A549 (cell line): ENCODE measurements around the gene ITCH. TPM values are rescaled to one million over a fixed set of nuclear protein-coding genes. Genes with fewer than 3 reads are reported as not detected.
A peak's percentile ranks its signal among the peaks of the same experiment; 100 is the strongest.
"Not testable (repeated sequence)": the region's sequence is repeated elsewhere in the genome, so short reads cannot be mapped to it uniquely, and the experiment has no call there.

Source experiments
- ATAC-seq, 2 experiments: fragments of 200-7000 bp in 1 of 2; fragments of >200 bp in 1 of 2; cut with Nextera tagmentation in 1 of 2; cut with Tn5 transposase in 1 of 2; 3 replicates each; pipeline versions ENCODE4 v1.8.0 to v1.9.1; 2018 to 2020; ENCODE audit warnings: mild to moderate bottlenecking in 1 of 2, moderate library complexity in 1 of 2
- CTCF ChIA-PET: fragments of 300-600 bp; sonication (Branson Sonifier 250); formaldehyde crosslinking; extraction: SDS; loops from one replicate; lab custom pipeline; 2021; ENCODE audit warnings: antibody characterized with exemption, inconsistent platforms; lab: Yijun Ruan, JAX
- POLR2A ChIA-PET: fragments of 350-600 bp; formaldehyde crosslinking; extraction: SDS; loops from one replicate; lab custom pipeline; 2021; ENCODE audit warnings: antibody characterized with exemption, inconsistent platforms; lab: Yijun Ruan, JAX
- DNase-seq, 2 experiments: peaks; one replicate each; pipeline versions ENCODE4 v3.0.0 to v3.0.0-alpha.2; 2011 to 2016; ENCODE audit warnings: low read depth in 1 of 2, low spot score in 1 of 2
- FAIRE-seq: peaks from 2 replicates; lab custom pipeline; 2011; peaks lifted over from hg19 to GRCh38; lab: Jason Lieb, UNC
- H3K27ac ChIP-seq, 2 experiments: fragments of >200 bp; sonication (Bioruptor Twin); formaldehyde crosslinking; 3 replicates each; pipeline ENCODE4 v1.5.1; 2016 to 2017
- H3K4me1 ChIP-seq: fragments of >200 bp; sonication (Bioruptor Twin); formaldehyde crosslinking; 3 replicates; pipeline ENCODE4 v1.6.1; 2016
- H3K4me2 ChIP-seq: fragments of >200 bp; sonication (Bioruptor Twin); formaldehyde crosslinking; 3 replicates; pipeline ENCODE4 v1.6.1; 2016
- H3K4me3 ChIP-seq: fragments of >200 bp; sonication (Bioruptor Twin); formaldehyde crosslinking; 3 replicates; pipeline ENCODE4 v1.5.1; 2016
- H3K9me3 ChIP-seq: fragments of >200 bp; sonication (Bioruptor Twin); formaldehyde crosslinking; 3 replicates; pipeline ENCODE4 v1.6.1; 2016
- BCL3 ChIP-seq: fragments of >200 bp; sonication (Bioruptor Twin); formaldehyde crosslinking; IDR thresholded peaks from 3 replicates; pipeline ENCODE4 v1.6.1; 2016
- BHLHE40 ChIP-seq: IDR thresholded peaks from 2 replicates; pipeline ENCODE4 v1.6.1; 2012; ENCODE audit warnings: low read depth, low read length, inconsistent platforms
- CBX2 ChIP-seq: fragments of 200-600 bp; sonication (generic); IDR thresholded peaks from 2 replicates; pipeline ENCODE4 v1.6.1; 2016; ENCODE audit warnings: low read depth, mild to moderate bottlenecking, borderline replicate concordance
- CEBPB ChIP-seq, 2 experiments: fragments of >200 bp in 1 of 2; sonication (Bioruptor Twin) in 1 of 2; formaldehyde crosslinking in 1 of 2; IDR thresholded peaks; 2 replicates each; pipeline ENCODE4 v1.6.1; 2012 to 2016
- CHD2 ChIP-seq: fragments of 150-350 bp; IDR thresholded peaks from 2 replicates; pipeline ENCODE4 v1.6.1; 2014; ENCODE audit warnings: low read length; ENCODE audit not compliant: partially characterized antibody
- CTCF ChIP-seq: fragments of >200 bp; sonication (Bioruptor Twin); formaldehyde crosslinking; IDR thresholded peaks from 3 replicates; pipeline ENCODE4 v1.5.1; 2016
- EHF ChIP-seq: fragments of 250-450 bp; sonication (Bioruptor Pico); IDR thresholded peaks from 2 replicates; pipeline ENCODE4 v1.5.0; 2020; ENCODE audit warnings: mild to moderate bottlenecking
- EP300 ChIP-seq, 2 experiments: fragments of >200 bp; sonication (Bioruptor Twin); formaldehyde crosslinking; IDR thresholded peaks; 2 replicates in 1 of 2; 3 replicates in 1 of 2; pipeline ENCODE4 v1.6.1; 2016 to 2017
- ESRRA ChIP-seq: fragments of 150-350 bp; IDR thresholded peaks from 2 replicates; pipeline ENCODE4 v1.6.1; 2014; ENCODE audit warnings: mild to moderate bottlenecking, low read length, borderline replicate concordance
- FOSB ChIP-seq: fragments of 250-450 bp; sonication (Bioruptor Pico); IDR thresholded peaks from 2 replicates; pipeline ENCODE4 v1.5.0; 2020; ENCODE audit warnings: mild to moderate bottlenecking, moderate library complexity
- FOXS1 ChIP-seq: fragments of 250-450 bp; sonication (Bioruptor Pico); IDR thresholded peaks from 2 replicates; pipeline ENCODE4 v1.5.0; 2020; ENCODE audit warnings: mild to moderate bottlenecking, moderate library complexity
- HDAC2 ChIP-seq: fragments of 200-600 bp; sonication (generic); IDR thresholded peaks from 2 replicates; pipeline ENCODE4 v1.6.1; 2016
- HEYL ChIP-seq: fragments of 250-450 bp; sonication (Bioruptor Pico); IDR thresholded peaks from 2 replicates; pipeline ENCODE4 v1.8.0; 2021; ENCODE audit warnings: mild to moderate bottlenecking, moderate library complexity
- HOXA7 ChIP-seq: fragments of 250-450 bp; sonication (Bioruptor Pico); IDR thresholded peaks from 2 replicates; pipeline ENCODE4 v1.5.0; 2020; ENCODE audit warnings: mild to moderate bottlenecking, moderate library complexity
- JUNB ChIP-seq: fragments of >200 bp; sonication (Bioruptor Twin); formaldehyde crosslinking; IDR thresholded peaks from 2 replicates; pipeline ENCODE4 v1.6.1; 2016
- MYC ChIP-seq: IDR thresholded peaks from 2 replicates; pipeline ENCODE4 v1.6.1; 2012; ENCODE audit warnings: mild to moderate bottlenecking, inconsistent platforms, low read length, improper control_type of control experiment, borderline replicate concordance
- NPAS2 ChIP-seq: fragments of 250-450 bp; sonication (Bioruptor Pico); IDR thresholded peaks from 2 replicates; pipeline ENCODE4 v1.8.0; 2022; ENCODE audit warnings: mild to moderate bottlenecking, moderate library complexity, borderline replicate concordance
- PHF8 ChIP-seq: fragments of 200-600 bp; sonication (generic); IDR thresholded peaks from 2 replicates; pipeline ENCODE4 v1.6.1; 2016; ENCODE audit warnings: low read depth, mild to moderate bottlenecking, antibody characterized with exemption, moderate library complexity, borderline replicate concordance
- POLR2A ChIP-seq: IDR thresholded peaks from 2 replicates; pipeline ENCODE4 v1.6.1; 2012; ENCODE audit warnings: mild to moderate bottlenecking, low read length
- POLR2AphosphoS2 ChIP-seq: conservative IDR thresholded peaks from 2 replicates; pipeline ENCODE4 v1.6.1; 2012; ENCODE audit warnings: low read length, improper control_type of control experiment, inconsistent platforms
- RAD21 ChIP-seq, 2 experiments: fragments of >200 bp in 1 of 2; sonication (Bioruptor Twin) in 1 of 2; formaldehyde crosslinking in 1 of 2; IDR thresholded peaks in 1 of 2; conservative IDR thresholded peaks in 1 of 2; 2 replicates in 1 of 2; 3 replicates in 1 of 2; pipeline ENCODE4 v1.6.1; 2012 to 2018; ENCODE audit warnings: inconsistent platforms in 1 of 2
- RCOR1 ChIP-seq: fragments of 150-350 bp; IDR thresholded peaks from 2 replicates; pipeline ENCODE4 v1.6.1; 2014; ENCODE audit warnings: antibody characterized with exemption, low read length, low read depth
- RNF2 ChIP-seq: fragments of 200-600 bp; sonication (generic); IDR thresholded peaks from 2 replicates; pipeline ENCODE4 v1.6.1; 2016; ENCODE audit warnings: low read depth, mild to moderate bottlenecking, antibody characterized with exemption, moderate library complexity, borderline replicate concordance
- TP53 ChIP-seq: fragments of 250-450 bp; sonication (Bioruptor Pico); IDR thresholded peaks from 2 replicates; pipeline ENCODE4 v1.5.0; 2021; ENCODE audit warnings: mild to moderate bottlenecking, moderate library complexity
- ZNF302 ChIP-seq: fragments of 250-450 bp; sonication (Bioruptor Pico); IDR thresholded peaks from 2 replicates; pipeline ENCODE4 v1.9.0; 2021; ENCODE audit warnings: inconsistent platforms, mild to moderate bottlenecking, moderate library complexity
- WGBS: methylation state at CpG from one replicate; pipeline ENCODE4 v1.1.6; 2017; ENCODE audit errors: missing lambda C conversion rate; 5-methylcytosine and 5-hydroxymethylcytosine counted together
- polyA plus RNA-seq, 4 experiments: library from polyadenylated mRNA; depleted of rRNA in 3 of 4; stranded (reverse); fragments of >200 nt; fragmentation: RNase III in 1 of 4; extraction: RNeasy Plus Mini Kit Qiagen cat#74134 plus additional on column Dnase treatment in 1 of 4; gene quantifications; 2 replicates in 3 of 4; 3 replicates in 1 of 4; pipeline ENCODE4 v1.2.3, GENCODE V29; 2011 to 2017
- TF ChIP-seq, protein P1 (sequence below): IDR thresholded peaks from 2 replicates; pipeline ENCODE4 v1.6.1; 2012

Gene ITCH
- polyA plus RNA-seq, 2 of the 4 experiments (the other 2 are of a cell fraction), result 23.9 to 24.4 TPM

DNA sequence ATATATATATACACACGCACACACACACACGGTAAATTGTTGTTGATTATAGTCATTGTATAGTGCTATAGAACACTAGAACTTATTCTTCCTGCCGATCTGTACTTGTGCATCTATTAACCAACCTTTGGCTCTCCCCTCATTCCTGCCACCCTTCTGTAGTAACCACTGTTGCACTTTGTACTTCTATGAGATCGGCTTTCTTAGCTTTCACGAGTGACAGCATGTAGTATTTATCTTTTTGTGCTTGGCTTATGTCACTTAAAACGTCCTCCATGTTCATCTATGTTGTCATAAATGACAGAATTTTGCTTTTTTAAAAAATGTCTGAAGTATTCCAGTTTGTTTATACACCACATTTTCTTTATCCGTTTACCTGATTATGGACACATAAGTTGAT lies 132.2 kb downstream of the ITCH start:
- no peak overlapping the region for H3K4me2 ChIP-seq
- no peak overlapping the region for H3K4me3 ChIP-seq
- H3K27ac ChIP-seq, result no peak overlapping the region
- ATAC-seq, result no peak
- H3K9me3 ChIP-seq, result peaks cover 2% of the 10 kb centered on the region; the same call in 1 of the 3 replicates
- TF ChIP-seq HOXA7, result no peak
- no peak for TF ChIP-seq BHLHE40
- TF ChIP-seq CEBPB (IDR thresholded peaks at IDR 0.05), result no peak
- no peak for TF ChIP-seq EP300 (IDR thresholded peaks at IDR 0.05)
- TF ChIP-seq, protein P1, sequence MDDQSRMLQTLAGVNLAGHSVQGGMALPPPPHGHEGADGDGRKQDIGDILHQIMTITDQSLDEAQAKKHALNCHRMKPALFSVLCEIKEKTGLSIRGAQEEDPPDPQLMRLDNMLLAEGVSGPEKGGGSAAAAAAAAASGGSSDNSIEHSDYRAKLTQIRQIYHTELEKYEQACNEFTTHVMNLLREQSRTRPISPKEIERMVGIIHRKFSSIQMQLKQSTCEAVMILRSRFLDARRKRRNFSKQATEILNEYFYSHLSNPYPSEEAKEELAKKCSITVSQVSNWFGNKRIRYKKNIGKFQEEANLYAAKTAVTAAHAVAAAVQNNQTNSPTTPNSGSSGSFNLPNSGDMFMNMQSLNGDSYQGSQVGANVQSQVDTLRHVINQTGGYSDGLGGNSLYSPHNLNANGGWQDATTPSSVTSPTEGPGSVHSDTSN, result no peak
- no peak for TF ChIP-seq EHF
- TF ChIP-seq, all 56 proteins: peak for 0
- CTCF ChIA-PET, result interaction anchor here (1.5 kb wide), 1 partner anchor 183 kb away, joined by 6 read pairs; no protein-coding TSS in a partner anchor
- 88% methylated on average over 7 of the region's 7 CpGs for WGBS
- DNase-seq (no peak), FAIRE-seq (peak; percentile 13)
- POLR2A ChIA-PET, result no interaction called here
- no peaks in the 10 kb centered on the region for H3K4me1 ChIP-seq

GRCh38 chr20:34495916-34496315 lies 132.8 kb downstream of the ITCH start:
- no peak overlapping the region for H3K4me3 ChIP-seq
- CTCF ChIA-PET, result interaction anchor here (0.6 to 1.5 kb wide), 4 partner anchors 10 to 854 kb away, joined by 3 to 6 read pairs (median 3); no protein-coding TSS in a partner anchor
- no peak overlapping the region for H3K4me2 ChIP-seq
- FAIRE-seq, result no peak
- ATAC-seq, result no peak
- no peak for DNase-seq
- H3K4me1 ChIP-seq, result no peaks in the 10 kb centered on the region
- no peak for TF ChIP-seq HEYL (CRISPR knock-in tag)
- no peak for TF ChIP-seq JUNB
- no peak for TF ChIP-seq CHD2
- TF ChIP-seq, all 56 proteins: peak for 0
- 91% methylated on average over 1 of the region's 1 CpG for WGBS
- peaks cover 2% of the 10 kb centered on the region; the same call in 1 of the 3 replicates for H3K9me3 ChIP-seq
- POLR2A ChIA-PET, result interaction anchor here (0.6 kb wide), 1 partner anchor 45 kb away, joined by 3 read pairs; no protein-coding TSS in a partner anchor
- no peak overlapping the region for H3K27ac ChIP-seq

GRCh38 chr20:34497596-34497995 lies 134.5 kb downstream of the ITCH start:
- H3K4me3 ChIP-seq, FAIRE-seq, ATAC-seq, H3K4me2 ChIP-seq, DNase-seq, H3K27ac ChIP-seq, POLR2A ChIA-PET, H3K4me1 ChIP-seq, H3K9me3 ChIP-seq: not testable (repeated sequence)
- CTCF ChIA-PET, result interaction anchor here (0.5 to 1.2 kb wide), 2 partner anchors 10 to 157 kb away, joined by 3 read pairs; no protein-coding TSS in a partner anchor
- 86% methylated on average over 6 of the region's 6 CpGs for WGBS

- DNase-seq, result no peak
- Histone ChIP-seq H3K27ac (no peak overlapping the region), H3K9me3 (peaks cover 2% of the 10 kb centered on the region; the same call in 1 of the 3 replicates), H3K4me2 (no peak overlapping the region), H3K4me1 (no peaks in the 10 kb centered on the region), H3K4me3 (no peak overlapping the region)
- no peak for ATAC-seq
- WGBS, result 97% methylated on average over 1 of the region's 1 CpG
- POLR2A ChIA-PET, result no interaction called here
- no peak for FAIRE-seq
- CTCF ChIA-PET, result interaction anchor here (0.7 kb wide), 1 partner anchor 188 kb away, joined by 3 read pairs; no protein-coding TSS in a partner anchor
- TF ChIP-seq CBX2 (no peak), BHLHE40 (no peak), ZNF302 (no peak), POLR2AphosphoS2 (no peak), RAD21 (conservative IDR thresholded peaks at IDR 0.05 in 1 of 2, IDR thresholded peaks at IDR 0.05 in 1 of 2) (no peak), TP53 (no peak), POLR2A (no peak), HDAC2 (no peak), HOXA7 (no peak), CEBPB (IDR thresholded peaks at IDR 0.05) (no peak), NPAS2 (no peak), PHF8 (no peak), RNF2 (no peak), BCL3 (no peak), CTCF (no peak), ESRRA (no peak), MYC (no peak), FOSB (CRISPR knock-in tag) (no peak), FOXS1 (CRISPR knock-in tag) (no peak), RCOR1 (no peak)
Measured at GRCh38 chr20:34500823-34501222, 137.8 kb downstream of the ITCH start.
